ENCODE data around the gene PPP1R9A.

DNA sequence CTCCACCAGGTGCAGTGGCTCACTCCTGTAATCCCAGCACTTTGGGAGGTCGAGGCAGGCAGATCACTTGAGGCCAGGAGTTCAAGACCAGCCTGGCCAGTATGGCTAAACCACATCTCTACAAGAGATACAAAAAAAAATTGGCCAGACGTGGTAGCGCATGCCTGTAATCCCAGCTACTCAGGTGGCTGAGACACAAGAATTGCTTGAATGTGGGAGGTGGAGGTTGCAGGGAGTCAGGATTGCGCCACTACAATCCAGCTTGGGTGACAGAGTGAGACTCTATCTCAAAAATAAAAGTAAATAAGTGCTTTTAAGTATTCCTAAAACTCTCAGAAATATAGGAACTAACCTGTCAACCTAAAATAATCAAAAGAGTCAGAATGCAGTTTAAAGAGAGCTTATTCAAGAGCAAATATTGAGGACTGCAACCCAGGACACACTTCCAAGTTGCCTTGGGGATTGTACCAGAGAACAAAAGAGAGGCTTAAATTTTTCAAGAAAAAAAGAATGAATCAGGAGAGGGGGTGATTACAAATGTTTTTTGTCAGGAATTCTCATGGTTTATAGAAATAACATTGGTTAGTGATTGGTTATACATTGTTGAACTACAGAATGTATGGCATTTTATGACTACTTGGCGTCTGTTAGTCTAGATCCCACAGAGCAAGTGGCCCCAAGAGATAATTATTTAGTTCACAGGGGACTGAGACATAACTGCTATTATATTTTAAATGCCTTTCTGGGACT lies 33.2 kb upstream of the PPP1R9A start:
- TF ChIP-seq CTCF (IDR thresholded peaks at IDR 0.05; ENCODE audit: poor library complexity, severe bottlenecking), result no peak
- TF ChIP-seq EZH2 (IDR thresholded peaks at IDR 0.05; ENCODE audit: borderline replicate concordance, insufficient read depth, low read length, poor library complexity, severe bottlenecking), result no peak
- TF ChIP-seq, protein P1, sequence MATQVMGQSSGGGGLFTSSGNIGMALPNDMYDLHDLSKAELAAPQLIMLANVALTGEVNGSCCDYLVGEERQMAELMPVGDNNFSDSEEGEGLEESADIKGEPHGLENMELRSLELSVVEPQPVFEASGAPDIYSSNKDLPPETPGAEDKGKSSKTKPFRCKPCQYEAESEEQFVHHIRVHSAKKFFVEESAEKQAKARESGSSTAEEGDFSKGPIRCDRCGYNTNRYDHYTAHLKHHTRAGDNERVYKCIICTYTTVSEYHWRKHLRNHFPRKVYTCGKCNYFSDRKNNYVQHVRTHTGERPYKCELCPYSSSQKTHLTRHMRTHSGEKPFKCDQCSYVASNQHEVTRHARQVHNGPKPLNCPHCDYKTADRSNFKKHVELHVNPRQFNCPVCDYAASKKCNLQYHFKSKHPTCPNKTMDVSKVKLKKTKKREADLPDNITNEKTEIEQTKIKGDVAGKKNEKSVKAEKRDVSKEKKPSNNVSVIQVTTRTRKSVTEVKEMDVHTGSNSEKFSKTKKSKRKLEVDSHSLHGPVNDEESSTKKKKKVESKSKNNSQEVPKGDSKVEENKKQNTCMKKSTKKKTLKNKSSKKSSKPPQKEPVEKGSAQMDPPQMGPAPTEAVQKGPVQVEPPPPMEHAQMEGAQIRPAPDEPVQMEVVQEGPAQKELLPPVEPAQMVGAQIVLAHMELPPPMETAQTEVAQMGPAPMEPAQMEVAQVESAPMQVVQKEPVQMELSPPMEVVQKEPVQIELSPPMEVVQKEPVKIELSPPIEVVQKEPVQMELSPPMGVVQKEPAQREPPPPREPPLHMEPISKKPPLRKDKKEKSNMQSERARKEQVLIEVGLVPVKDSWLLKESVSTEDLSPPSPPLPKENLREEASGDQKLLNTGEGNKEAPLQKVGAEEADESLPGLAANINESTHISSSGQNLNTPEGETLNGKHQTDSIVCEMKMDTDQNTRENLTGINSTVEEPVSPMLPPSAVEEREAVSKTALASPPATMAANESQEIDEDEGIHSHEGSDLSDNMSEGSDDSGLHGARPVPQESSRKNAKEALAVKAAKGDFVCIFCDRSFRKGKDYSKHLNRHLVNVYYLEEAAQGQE (IDR thresholded peaks at IDR 0.05; ENCODE audit: borderline replicate concordance), result no peak
- no peak for TF ChIP-seq SMC3 (conservative IDR thresholded peaks at IDR 0.05; ENCODE audit: poor library complexity)
- TF ChIP-seq POLR2AphosphoS5 (IDR thresholded peaks at IDR 0.05), result no peak

Data from neural cell (in vitro differentiated cells).